ENCODE data around the gene RIN3. TPM values are rescaled to one million over a fixed set of nuclear protein-coding genes. Genes with fewer than 3 reads are reported as not detected.
"Not testable (repeated sequence)": the region's sequence is repeated elsewhere in the genome, so short reads cannot be mapped to it uniquely, and the experiment has no call there.

RIN3 gene
- polyA plus RNA-seq, 3 donors: 4.6 to 5.5 (median 4.9) TPM

DNA sequence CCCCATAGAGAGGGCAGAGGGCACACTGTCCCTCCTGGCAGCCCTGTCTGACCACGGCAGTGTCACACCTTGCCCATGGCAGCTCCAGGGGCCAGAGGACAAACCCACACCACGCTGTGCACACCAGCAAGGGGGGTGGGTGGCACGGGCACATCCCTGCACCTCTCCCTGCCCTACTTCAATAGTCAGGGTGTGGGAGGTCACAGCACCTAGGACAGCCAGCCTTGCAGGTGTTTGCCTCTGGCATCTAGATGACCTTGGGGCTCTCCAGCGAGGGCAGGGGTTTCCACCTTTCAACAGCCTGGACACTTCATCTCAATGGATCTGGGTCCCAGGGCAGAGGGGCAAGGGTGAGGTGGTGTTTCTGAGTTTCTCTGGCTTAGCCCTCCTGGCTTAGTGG lies 165.7 kb downstream of the RIN3 start:
- DNase-seq (ENCODE audit: low read depth in 3 of 3, low spot score in 2 of 3): no peak

DNA sequence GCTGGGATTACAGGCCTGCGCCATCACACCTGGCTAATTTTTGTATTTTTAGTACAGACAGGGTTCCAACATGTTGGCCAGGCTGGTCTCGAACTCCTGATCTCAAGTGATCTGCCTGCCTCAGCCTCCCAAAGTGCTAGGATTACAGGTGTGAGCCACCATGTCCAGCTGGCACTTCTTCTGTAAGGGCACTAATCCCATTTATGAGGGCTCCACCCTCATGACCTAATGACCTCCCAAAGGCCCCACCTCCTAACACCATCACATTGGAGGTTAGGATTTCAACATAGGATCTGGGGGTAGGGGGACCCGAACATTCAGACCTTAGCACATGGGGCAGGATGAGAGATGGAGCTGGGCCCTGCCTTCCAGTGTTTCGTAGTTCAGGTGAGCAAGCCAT lies 166.7 kb downstream of the RIN3 start:
- DNase-seq (ENCODE audit: low read depth in 3 of 3, low spot score in 2 of 3): not testable (repeated sequence)

DNA sequence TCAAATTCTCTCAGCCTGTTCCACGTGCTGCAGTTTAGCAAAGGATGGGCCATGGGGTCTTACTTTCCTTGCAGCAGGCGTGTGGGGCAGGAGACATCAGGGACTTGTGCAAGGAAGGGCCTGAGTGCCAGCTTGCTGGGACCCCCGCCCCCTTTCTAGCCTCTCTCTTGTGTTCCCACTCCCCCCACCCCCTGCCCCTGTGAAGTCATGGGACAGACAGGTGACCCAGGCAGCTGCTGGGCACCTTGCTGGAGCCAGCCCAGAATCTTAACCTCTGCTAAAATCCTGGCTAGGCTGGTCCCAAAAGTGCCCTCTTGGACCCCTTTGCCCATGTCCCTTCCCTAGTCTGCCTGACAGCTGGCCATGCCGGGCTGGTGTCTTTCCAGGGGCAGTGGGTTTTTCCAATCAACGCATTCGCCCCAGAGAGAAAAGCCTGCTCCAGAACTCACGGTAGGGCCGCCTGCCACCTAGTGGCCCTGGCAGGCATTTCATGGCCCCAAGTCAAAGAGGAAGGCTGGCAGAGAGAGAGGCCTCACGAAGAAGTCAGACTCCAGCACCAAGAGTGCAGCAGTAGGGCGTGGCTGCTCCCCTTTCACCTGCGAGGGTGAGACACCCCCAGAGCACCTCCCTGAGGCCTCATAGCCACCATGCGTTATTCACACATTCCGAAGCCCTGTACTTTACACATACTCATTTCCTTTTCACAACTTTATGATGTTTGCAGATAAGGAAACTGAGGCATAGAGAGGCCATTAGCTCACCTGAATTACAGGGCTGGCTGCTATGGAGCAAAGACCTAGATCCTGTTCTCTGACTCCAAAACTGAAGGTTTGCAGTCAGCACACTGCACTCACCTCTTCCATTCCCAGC lies 167.4 kb downstream of the RIN3 start:
- no peak for DNase-seq (ENCODE audit: low read depth in 3 of 3, low spot score in 2 of 3)

DNA sequence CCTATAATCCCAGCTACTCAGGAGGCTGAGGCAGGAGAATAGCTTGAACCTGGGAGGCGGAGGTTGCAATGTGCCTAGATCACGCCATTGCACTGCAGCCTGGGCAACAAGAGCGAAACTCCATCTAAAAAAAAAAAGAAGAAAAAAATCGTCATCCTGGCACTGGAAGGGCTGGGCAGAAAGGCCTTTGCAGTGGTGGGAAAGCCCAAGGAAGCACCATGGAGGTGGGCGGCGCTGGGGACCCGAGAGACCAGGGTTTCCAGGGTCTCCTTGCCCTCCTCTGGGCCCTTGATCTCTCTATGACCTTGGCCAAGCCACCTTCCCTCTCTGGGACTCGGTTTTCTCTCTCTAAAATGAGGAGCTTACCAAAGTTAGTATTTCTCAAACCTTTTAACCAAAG lies 169.5 kb downstream of the RIN3 start:
- no peak for DNase-seq (ENCODE audit: low read depth in 3 of 3, low spot score in 2 of 3)

DNA sequence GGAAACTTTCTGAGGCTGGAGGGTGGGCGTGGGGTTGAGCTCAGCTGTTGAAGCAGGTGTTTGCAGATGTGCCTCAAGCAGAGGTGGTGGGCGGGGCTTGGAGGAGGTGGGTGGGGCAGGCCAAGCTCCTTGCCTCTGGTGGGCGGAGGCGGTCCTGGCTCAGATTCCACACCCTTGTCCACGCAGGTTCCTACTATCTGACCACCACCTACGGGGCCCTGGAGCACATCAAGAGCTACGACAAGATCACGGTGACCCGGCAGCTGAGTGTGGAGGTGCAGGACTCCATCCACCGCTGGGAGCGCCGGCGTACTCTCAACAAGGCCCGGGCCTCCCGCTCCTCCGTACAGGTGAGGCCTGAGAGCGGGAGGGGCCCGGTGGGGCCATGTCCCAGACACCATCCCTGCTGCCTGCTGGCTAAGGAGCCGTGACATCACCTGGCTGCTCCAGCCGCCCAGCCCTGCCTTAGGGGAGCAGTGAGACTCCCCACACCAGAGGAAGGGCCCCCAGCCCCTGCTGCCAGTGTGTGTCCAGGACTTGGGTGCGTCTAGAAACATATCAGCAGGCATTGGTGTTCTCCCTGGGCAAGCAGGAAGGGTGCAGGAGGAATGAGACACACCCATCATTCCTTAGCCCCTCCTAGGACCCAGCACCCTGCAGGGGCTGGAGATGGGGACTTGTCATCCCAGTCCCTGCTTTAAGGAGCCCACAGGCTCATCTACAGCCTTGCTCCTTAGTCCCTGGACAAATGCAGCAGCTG lies 171.4 kb downstream of the RIN3 start:
- no peak for DNase-seq (ENCODE audit: low read depth in 3 of 3, low spot score in 2 of 3)

DNA sequence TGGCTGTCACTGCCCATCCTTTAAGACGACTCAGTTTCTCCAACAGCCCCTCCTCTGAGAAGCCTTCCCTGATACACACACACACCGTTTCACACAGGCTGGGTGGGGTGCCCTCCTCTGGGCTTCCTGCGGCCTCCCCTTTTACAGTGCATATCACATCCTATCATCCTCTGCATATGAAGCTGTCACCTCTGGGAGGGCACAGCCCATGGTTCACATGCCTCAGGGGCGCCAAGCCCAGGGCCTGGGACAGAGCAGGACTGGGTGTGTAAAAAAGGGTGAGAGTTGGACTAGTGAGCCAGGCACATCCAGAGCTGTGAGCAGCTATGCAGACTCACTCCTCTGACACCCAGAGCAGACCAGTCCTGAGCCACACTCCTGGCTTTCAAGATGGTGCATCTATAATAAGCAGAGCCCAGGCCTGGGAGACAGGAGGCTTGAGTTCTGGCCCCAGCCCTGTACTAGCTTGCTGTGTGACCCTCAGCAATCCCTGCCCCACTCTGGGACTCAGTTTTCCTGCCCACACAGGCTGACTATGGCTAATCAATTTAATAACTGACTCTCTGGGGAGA lies 172.3 kb downstream of the RIN3 start:
- no peak for DNase-seq (ENCODE audit: low read depth in 3 of 3, low spot score in 2 of 3)

DNA sequence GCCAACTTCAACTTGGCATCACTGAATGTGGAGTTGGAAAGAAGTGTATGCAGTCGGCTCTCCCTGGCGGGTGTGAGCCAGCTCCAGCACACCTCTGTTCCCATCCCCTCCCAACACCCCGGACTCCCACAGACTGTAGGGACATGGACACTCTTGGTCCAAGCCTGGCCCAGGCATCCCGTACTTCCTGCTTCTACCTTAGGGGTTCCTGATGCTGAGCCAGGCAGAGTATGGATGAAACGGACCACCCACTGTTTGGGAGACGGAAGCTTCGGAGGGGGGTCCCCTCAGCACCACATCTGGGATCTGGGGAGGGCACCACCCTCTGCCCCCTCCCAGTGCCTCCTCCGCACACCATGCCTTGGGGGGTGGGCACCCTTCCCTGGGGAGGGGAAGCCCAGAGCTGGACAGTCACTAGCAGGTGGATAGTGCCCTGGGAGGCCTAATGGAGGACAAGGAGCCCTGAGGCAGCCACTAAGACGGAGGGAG lies 172.9 kb downstream of the RIN3 start:
- no peak for DNase-seq (ENCODE audit: low read depth in 3 of 3, low spot score in 2 of 3)

DNA sequence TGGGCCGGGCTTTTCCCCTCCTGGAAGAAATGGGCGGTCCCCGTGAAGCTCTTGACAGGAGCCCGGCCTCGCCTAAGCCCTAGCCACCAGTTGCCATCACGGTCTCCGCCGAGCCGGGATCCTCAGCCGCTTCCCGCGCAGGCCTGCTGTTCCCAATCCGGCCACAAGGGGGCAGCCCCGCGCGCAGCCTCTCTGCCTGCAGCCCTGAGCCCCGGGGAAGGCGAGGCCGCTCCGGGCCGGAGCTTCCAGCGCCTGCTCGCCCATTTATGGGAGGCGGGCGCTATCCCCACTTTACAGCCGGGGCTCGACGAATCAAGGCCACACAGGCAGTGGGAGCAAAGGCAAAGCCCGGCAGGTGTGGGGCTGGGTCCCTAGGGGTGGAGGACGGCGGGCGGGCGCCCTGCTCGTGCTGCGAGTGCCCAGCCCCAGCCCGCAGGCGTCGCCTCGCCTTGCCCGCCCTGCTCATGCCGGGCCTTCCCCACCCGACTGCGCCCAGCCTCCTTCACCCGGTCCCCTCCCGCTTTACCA lies 173.4 kb downstream of the RIN3 start:
- peak in 1 of 3 donors; percentile 62 for DNase-seq (ENCODE audit: low read depth in 3 of 3, low spot score in 2 of 3)

DNA sequence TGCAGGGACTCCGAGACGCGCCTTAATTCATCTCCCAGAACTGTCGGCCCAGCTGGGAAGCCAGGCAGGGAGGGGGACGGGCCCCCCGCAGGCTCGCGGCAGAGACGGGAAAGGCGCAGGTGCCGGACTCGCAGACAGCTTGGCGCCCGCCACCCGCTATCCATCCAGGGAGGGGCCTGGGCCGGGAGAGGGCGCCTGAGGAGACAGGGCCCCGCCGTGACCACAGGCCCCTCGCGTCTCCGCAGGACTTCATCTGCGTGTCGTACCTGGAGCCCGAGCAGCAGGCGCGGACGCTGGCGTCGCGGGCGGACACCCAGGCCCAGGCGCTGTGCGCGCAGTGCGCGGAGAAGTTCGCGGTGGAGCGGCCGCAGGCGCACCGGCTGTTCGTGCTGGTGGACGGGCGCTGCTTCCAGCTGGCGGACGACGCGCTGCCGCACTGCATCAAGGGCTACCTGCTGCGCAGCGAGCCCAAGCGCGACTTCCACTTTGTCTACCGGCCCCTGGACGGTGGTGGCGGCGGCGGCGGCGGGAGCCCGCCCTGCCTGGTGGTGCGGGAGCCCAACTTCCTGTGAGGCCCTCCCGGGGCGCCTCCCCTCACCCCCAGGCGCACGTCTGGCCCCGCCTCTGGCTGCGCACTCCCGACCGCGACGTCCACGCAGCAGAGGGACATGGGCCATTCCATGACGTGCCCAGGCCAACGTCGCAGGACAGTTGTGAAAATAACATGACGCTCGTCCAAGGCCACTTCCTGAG lies 174.3 kb downstream of the RIN3 start:
- no peak for DNase-seq (ENCODE audit: low read depth in 3 of 3, low spot score in 2 of 3)

DNA sequence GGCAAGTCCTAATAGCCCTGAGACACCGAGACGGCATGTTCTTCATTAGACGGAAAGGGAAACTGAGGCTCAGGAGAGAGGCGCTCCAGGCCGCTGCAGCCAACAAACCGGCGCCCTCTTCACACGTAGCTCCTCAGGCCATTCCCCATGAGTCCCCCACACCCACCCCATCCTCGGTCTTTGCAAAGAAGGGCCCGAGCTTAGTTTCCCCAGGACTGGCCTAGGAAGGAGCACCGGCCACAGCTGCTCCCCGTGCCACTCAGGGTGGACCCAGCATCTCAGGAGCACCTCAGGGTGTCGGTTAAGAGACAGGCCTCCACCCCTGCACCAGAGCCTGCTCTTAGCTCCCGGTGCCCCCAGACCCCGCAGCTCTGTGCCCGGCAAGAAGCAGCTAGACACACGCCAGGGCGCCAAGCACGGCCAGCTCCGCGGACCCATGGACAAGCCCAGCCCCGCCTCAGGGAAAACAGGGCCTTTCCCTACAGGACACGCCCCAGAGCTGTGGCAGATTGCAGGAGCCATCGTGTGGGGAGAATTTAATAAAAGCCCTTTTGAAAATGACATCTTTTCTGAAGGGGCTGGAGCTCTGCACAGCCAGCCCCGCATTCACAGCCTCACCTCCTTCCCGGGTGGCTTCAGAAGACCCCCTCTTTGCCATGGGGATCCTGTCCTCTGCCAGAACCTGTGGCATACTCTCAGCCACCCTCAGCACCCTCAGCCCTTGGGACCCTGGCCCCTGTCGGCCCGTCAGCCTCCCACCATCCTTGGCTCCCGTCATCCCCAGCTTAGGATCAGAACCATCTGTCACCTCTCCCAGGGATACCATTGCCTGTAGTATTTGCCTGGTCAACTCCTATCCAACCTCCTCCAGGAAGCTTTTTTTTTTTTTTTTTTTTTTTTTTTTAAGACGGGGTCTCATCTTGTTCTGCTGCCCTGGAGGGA lies 175.1 kb downstream of the RIN3 start:
- no peak for DNase-seq (ENCODE audit: low read depth in 3 of 3, low spot score in 2 of 3)

DNA sequence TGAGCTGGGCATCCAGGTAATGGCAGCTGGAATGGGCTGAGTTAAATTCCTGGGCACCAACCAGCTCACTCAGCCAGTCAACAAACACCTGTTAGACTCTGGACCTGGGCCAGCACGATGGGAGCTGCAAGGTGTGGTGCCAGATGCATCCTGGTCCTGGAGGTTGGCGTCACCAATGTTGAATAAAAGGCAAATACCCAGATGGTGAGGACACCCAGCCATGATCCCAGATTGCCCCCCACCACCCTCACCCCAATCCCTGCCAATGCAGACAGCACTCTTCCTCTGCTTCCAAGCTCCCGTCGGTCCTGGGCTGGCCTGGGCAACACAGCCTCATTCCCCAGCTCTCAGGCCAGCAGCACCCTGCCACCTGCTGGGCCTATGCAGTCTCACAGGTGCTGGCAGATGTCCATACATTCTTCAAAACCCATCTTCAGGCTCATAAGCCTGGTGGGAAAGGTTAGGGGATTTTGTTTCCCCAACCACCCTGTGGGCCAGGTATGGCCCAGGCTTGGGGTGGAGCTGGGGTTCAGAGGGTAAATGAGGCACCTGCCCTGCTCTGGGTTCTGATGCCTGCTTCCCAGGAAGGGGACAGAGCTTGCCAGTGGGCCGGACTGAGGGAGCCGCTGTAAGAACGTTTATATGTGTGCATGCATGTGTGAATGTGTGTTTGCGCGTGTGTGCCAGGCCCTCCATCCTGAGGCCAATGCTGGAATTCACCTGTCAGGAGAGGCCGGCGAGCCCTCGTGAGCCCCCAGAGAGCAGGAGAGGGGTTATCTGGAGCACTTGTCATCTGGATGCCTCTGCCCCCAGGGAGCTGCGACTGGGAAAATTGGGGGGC lies 176.8 kb downstream of the RIN3 start:
- DNase-seq (ENCODE audit: low read depth in 3 of 3, low spot score in 2 of 3): no peak

DNA sequence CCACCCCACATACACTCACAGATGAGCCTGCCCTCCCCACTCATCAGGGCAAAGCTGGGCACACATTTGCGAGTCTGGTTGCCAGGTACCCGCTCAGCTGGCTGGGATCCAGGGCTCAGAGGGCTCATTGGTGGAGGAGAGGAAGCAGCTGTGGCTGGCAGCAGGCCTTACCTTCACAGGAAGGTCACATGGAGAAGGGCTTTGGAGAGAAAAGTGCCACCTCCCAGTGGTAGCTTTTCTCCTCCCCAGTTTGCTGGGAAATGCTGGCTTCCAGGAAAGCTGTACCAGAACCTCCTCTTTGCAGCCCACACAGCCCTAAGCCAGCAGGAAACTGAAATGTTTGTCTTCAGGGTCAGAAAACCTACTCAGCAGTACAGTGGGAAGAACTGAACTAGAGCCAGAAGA lies 179.2 kb downstream of the RIN3 start:
- DNase-seq (ENCODE audit: low read depth in 3 of 3, low spot score in 2 of 3): no peak

DNA sequence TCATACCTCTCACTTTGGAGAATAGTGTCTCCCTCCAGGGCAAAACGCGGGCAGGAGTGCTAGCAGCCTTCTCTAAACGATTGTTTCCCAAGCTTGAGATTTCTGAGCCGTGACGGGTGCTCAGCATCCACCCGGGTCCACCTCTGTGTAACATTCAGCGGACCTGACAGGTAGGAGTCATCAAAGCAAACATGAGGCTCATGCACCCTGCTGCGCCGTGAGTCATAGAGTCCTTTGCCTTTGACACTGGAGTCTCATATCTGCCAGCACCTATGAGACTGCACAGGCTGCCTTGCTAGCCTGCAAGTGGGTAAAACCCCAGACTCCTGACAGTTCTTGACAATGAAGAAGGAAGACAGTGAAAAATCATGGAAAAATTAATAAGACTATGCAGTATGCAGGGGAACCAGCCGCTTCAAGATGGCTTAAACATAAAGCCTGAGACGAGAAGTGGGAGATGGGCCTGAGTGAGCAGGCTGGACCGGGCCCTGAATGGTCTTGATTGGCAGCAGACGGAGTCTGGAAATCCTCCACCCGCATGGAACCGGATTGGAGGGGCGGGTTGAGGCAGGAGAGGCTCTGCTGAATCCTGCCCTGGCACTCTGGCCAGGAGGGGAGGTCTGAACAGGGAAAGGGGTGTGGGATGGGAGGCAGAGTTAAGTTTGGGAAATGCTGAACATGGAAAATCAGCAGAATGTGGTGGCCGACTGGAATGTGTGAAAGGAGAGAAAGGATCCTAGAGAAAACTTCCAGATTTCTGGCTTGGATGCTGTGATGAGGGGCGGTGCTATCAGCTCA lies 180.6 kb downstream of the RIN3 start:
- DNase-seq (ENCODE audit: low read depth in 3 of 3, low spot score in 2 of 3): no peak

DNA sequence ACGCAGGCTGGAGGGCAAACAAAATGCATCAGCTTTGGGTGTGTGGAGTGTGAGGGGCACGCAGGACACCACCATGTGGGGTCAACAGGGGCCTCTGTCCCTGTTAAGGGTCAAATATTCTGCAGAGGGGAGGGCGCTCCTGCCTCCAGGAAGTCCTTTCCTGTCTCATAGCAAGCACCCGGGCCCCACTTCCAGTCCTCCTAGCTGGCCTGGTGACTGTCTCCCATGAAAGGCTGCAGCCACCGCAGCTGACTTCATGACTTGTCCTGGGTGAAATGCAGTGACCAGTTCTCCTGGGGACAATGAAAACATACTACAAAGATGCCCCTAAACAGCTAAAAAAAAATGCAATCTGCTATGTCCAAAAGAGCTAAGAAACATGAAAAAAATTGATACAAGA lies 181.2 kb downstream of the RIN3 start:
- DNase-seq (ENCODE audit: low read depth in 3 of 3, low spot score in 2 of 3): no peak

DNA sequence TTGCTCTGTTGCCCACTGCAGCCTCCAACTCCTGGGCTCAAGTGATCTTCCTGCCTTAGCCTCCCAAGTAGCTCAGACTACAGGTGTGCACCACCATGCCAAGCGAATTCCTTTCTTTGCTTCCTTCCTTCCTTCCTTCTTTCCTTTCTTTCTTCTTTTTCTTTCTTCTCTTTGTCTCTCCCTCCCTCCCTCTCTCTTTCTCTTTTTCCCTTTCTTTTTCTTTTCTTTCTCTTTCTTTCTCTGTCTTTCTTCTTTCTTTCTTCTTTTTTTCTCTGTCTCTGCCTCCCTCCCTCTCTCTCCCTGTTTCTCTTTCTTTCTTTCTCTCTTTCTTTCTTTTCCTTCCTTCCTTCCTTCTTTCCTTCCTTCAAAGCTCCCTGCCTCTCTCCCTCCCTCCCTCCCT lies 182.0 kb downstream of the RIN3 start:
- DNase-seq (ENCODE audit: low read depth in 3 of 3, low spot score in 2 of 3): no peak

DNA sequence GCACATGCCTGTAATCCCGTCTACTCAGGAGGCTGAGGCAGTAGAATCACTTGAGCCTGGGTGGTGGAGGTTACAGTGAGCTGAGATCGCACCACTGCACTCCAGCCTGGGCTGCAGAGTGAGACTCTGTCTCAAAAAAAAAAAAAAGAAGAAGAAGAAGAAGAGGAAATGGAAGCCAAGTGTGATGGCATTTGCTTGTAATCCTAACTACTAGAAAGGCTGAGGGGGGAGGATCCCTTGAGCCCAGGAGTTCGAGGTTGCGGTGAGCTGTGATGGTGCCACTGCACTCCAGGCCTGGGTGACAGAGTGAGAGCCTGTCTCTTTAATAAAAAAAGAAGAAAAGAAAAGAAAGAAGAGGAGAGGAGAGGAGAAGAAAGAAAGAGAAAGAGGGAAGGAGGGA lies 182.8 kb downstream of the RIN3 start:
- DNase-seq (ENCODE audit: low read depth in 3 of 3, low spot score in 2 of 3): no peak

DNA sequence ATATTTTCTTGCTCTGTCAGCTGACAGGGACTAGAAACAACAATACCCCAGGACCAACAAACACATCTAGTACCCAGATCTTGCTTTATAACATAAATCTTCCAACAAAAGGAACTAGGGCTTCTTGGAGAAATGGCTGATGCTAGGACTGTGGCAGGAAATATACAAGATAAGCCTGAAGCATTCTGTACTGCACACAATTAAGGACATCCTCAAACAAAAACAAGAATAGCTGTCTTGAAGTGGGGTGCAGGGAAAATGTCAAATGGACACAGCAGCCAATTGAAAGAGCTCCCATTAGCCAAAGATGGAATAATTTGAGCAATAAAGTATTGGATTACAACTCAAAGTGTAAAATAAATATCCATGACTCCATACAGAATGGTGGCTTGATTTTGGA lies 184.8 kb downstream of the RIN3 start:
- no peak for DNase-seq (ENCODE audit: low read depth in 3 of 3, low spot score in 2 of 3)

DNA sequence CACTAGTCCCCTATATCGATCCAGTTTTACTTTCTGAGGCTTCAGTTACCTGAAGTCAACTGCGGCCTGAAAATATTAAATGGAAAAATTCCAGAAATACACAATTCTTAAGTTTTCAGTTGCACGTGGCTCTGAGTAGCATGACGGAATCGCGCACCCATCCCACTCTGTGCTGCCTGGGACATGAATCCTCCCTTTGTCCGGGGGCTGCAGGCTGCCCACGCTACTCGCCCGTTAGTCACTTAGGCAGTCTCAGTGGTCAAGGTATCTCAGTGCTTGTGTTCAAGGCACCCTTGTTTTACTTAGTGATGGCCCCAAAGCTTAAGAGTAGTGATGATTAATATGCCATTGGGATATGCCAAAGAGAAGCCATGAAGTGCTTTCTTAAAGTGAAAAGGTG lies 188.2 kb downstream of the RIN3 start:
- DNase-seq (ENCODE audit: low read depth in 3 of 3, low spot score in 2 of 3): no peak

All from right renal cortex interstitium (tissue), 3 donors.